GM21737 (cell line): Measurements from ENCODE around the gene CHSY1.
"Not testable (repeated sequence)": the region's sequence is repeated elsewhere in the genome, so short reads cannot be mapped to it uniquely, and the experiment has no call there.

Experiments used
- ATAC-seq: cut with Tn5 transposase; IDR thresholded peaks from one replicate; pipeline ENCODE4 v1.9.1; 2021; ENCODE audit warnings: mild to moderate bottlenecking, moderate library complexity; ENCODE audit not compliant: unreplicated experiment

The CHSY1 gene, protein sequence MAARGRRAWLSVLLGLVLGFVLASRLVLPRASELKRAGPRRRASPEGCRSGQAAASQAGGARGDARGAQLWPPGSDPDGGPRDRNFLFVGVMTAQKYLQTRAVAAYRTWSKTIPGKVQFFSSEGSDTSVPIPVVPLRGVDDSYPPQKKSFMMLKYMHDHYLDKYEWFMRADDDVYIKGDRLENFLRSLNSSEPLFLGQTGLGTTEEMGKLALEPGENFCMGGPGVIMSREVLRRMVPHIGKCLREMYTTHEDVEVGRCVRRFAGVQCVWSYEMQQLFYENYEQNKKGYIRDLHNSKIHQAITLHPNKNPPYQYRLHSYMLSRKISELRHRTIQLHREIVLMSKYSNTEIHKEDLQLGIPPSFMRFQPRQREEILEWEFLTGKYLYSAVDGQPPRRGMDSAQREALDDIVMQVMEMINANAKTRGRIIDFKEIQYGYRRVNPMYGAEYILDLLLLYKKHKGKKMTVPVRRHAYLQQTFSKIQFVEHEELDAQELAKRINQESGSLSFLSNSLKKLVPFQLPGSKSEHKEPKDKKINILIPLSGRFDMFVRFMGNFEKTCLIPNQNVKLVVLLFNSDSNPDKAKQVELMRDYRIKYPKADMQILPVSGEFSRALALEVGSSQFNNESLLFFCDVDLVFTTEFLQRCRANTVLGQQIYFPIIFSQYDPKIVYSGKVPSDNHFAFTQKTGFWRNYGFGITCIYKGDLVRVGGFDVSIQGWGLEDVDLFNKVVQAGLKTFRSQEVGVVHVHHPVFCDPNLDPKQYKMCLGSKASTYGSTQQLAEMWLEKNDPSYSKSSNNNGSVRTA

GRCh38 chr15:101251830-101252820, at the start of gene CHSY1:
CHSY1 (minus strand) TSS chr15:101252048; CDS start chr15:101251456, 592 bp downstream.
- peak; percentile 65 for ATAC-seq

GRCh38 chr15:101296418-101297405, 44.9 kb upstream of the CHSY1 start:
- ATAC-seq: no peak

DNA sequence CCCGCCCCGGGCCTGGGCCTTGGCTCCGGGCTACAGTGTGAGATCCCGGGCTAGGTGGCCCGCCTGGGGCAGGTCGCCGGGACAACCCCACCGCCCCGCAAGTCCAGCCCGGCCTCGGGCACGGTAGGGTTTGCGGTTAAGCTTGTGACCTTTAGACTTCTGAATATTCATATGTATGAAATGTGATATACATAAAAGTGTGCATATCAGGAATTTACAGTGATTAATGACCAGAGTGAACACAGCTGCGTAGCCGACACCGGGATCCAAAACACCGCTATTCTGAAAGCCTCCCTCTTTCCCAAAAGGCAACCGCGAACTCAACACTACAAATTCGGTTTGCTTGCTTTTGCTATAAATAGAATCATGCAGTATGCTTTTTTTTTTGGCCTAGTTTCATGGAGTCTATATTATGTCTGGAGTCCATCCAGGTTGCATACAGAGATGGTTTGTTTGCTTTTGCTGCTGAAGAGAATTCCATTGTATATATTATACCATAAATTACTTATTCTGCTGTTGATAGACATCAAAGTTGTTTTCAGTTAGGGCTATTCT, 43.8 kb upstream of the CHSY1 start:
- ATAC-seq: no peak

DNA sequence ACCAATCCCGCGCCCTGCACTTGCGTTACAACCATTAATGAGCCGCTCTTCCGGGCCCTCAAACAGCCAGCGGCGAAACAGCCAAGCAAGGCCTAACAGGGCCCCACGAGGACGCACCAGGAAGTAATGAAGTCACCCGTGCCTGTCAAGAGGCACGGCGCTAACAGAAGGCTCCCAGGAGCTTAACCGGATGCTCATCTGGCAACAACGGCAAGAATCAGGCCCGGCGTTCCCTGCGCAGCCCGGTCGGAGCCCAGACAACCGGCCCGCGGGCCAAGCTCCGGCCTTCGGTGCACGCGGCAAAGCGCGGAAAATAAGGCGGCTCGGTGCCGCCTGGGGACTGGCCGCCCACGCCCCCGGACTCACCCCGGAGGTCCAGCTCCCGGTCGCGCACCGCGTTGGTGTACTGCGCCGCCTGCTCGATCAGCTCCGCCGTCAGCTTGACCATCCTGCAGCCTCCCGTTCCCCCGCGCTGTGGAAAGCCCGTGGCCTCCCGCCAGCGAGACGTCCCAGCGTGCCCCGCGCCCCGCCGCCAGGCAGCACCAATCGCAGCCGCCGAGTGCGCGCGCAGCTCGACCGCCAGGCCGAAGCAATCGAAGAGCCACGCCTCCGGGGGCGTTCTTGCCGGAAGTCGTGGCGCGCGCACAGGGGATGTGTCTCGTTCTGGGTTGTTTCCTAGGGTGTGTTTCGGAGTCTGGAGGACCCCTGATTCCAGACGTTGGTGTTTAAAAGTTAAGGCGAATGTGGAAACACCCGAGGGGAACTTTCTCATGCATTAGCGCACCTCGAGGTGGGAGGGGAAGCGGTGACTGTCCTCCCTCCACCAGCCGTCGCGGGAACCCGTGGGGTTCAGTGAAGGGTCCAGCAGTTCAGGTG, 43.1 kb upstream of the CHSY1 start, which contains the start of gene SNRPA1:
Gene SNRPA1 (minus strand): TSS at position 518 of the 876 bp plus-strand sequence. CDS start 70 bp downstream, at position 448.
- peak; percentile 74 for ATAC-seq

DNA sequence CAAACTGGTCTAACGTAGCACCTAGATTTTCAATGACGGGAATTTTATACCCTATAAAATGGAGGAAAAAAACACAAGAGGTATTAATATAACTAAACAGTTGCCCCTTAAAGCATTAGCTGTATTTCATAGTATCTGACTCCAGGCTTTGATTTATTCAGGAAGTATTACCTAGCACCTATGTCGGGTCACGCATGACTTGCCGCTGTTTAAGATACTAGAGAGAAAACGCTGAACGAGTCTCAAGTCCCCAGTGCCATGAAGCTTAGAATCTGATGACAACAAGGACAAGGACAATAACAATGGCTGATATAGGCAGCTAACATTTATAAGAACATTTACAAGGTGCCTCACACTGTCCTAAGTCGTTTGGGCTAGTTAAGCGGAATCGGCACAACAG, 41.3 kb upstream of the CHSY1 start:
- no peak for ATAC-seq

GRCh38 chr15:101288905-101289513, 37.2 kb upstream of the CHSY1 start:
- ATAC-seq: no peak

- ATAC-seq: not testable (repeated sequence)
Observed at GRCh38 chr15:101287342-101287741, 35.5 kb upstream of the CHSY1 start.

DNA sequence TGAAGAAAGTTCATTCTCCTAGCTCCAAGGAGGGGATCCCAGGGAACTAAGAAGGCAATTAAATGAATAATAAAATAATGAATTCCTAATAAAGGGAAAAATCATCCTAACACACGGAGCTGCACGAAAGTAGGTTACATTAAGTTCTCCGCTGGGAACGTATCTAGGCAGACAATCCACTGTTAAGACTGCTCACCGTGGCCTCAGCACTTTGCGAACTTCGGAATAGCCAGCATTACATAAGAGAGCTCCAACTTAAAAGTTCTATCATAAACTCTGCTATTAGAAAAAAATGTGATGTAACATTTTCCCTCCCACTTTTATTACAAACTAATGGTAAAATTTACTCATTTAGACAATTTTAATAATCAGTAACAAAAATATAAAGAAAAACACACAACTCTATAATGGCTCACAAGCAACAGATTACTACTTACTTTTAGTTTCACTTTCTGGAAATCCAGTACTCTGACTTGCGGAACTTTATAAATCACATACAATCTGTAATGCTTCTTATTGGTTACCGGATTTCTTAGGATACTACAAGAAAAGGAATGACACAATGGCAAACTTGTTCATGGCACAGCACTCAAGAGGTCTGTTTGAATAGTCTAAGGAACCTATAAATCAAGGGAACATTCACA, 34.7 kb upstream of the CHSY1 start:
- ATAC-seq: no peak

- no peak for ATAC-seq
Observed at GRCh38 chr15:101283931-101284330, 32.1 kb upstream of the CHSY1 start.

DNA sequence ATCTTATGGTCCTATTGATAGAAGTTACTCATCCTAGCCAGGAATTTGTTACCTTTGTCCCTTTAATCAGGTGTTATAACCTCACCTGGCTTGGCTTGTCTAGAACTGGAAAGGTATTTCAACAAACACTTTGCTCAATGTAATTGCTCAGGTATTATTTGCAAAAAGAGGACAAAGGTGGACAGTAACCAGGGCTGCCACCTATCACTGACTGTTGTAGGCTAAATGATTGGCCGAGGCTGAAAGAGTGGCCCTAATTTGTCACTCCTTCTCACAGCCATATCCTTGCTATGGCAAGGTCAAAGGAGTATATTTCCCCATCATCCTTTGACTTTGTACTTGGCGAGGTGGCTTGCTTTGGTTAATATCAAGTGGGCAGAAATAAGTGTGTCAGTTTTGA, 28.2 kb upstream of the CHSY1 start:
- ATAC-seq: no peak

DNA sequence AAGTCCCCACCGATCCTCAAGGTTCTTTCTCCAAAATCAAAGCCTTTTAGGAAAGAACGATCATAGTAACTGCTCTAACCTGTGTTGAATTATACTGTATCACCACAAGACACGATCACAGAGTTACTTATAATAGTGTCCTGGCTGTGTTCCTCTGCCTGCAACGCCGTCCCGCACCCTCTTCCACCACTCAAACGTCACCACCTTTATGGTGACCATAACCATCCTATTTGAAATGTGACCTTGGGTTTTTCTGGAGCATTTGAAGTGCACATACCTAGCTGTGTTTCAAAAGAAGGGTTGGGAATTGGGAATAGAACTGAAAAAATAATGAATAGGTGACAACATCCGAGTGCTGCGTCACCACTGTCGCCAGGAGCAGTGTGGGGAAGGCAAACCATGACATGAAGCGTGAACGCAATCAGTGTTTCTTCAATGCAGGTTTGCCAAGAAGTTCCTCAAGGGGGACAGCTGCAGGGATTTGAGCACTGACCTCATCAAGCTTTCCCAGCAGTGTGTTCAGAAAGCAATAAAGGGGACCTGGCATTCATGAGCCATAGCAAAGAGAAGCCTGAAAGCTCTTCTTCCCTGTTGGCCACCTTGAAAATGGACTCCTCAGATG, 26.2 kb upstream of the CHSY1 start:
- ATAC-seq: no peak

DNA sequence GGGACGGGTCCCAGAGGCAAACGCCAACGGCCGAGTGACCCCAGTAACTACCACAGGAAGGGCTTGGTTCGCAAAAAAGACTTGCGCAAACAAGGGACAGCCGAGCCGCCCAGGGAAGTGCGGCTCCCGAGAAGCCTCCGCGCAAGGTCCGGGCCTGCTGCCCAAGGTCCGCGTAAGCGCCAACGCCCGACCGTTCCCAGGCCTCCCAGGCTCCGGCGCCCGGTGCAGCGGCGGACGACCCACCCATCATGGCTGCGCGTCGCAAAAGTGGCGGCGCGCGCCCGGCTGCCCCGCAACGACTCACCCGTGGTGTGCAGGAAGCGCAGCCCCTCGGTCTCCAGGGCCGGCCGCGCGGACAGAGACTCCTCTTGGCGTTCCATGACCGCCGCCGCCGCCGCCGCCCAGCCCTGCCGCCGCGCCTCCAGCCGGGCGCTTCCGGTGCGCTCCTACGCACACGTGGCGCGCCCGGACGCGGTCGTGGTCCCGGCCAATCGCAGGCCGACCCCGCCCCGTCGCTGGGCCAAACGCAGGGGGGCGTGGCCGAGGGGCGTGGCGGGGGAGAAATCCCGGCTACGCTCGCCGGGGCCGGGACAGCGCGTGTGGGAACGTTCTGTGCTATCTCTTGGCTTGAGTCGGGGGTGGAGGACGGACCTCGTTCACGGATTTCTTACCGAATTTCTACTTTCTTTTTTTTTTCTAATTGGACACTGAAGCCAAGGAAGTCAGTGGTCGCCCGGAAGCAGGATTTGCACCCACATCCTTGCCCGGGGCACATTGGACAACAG, 25.4 kb upstream of the CHSY1 start, which contains the start of gene SELENOS:
Gene SELENOS (minus strand): TSS at position 448 of the 785 bp plus-strand sequence. CDS start 68 bp downstream, at position 380.
- ATAC-seq: peak; percentile 88

- no peak for ATAC-seq
Observed at GRCh38 chr15:101276501-101277037, 24.7 kb upstream of the CHSY1 start.

- no peak for ATAC-seq
Observed at GRCh38 chr15:101275018-101275417, 23.2 kb upstream of the CHSY1 start.

DNA sequence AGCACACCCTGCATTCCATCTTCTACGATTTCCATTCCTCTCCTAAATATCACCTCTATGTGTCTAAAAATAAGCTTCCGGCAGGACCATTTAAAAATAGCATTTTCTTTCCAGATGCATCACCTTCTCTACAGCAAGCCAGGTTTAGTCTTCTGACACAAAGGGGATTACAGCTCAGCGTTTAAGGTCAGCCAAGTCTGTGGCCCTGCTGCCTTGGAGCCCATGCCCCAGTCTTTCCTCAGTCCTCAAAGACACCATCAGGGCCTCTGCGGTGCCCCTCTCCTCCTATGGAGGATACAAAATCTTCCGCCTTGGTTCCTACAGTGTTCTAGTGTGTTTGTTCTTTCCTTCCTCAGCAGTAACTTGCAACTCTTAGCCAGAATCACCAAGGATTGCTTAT, 21.7 kb upstream of the CHSY1 start:
- no peak for ATAC-seq

DNA sequence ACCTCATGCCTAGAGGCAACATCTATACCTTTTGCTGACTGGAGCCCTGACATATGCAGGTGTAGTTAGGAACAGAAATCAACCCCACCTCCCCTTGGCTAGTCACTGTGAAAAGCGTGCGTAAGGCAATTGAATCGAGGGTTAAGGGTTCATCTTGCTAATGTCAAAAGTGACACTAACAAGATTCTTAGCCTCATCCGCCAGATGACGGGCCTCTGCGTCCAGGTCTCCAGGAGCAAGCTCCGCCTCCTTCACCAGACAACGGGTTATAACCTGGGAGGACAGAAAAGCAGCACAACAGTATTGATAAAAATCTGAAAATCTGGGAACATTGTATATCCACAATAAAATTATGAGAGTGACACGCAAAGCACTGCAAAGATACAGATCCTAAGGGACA, 20.7 kb upstream of the CHSY1 start:
- ATAC-seq: no peak
